Caki2 (cell line): Measurements from ENCODE around the gene AGBL4. TPM values are rescaled to one million over a fixed set of nuclear protein-coding genes. Genes with fewer than 3 reads are reported as not detected.
A peak's percentile ranks its signal among the peaks of the same experiment; 100 is the strongest.
"Not testable (repeated sequence)": the region's sequence is repeated elsewhere in the genome, so short reads cannot be mapped to it uniquely, and the experiment has no call there.

ENCODE experiments used
- DNase-seq: peaks from one replicate; pipeline ENCODE4 v3.0.0-alpha.2; 2015; ENCODE audit warnings: low read depth
- in situ Hi-C: cut with HindIII; loops from 2 replicates; pipeline ENCODE4 v1.10.0; 2016; ENCODE audit warnings: low sequenced_read_pairs, low pct_unique_long_range_greater_than_20kb, mixed read lengths
- total RNA-seq: library from RNA; depleted of rRNA; stranded (reverse); fragments of >200 nt; shearing (Covaris generic); gene quantifications from 2 replicates; pipeline ENCODE4 v1.2.3, GENCODE V29; 2014; ENCODE audit warnings: low replicate concordance; rRNA removed

Gene AGBL4
- total RNA-seq = not detected in 2 replicates

GRCh38 chr1:50023292-50024159 is at the start of gene AGBL4:
Gene AGBL4 (minus strand): TSS chr1:50023954.
- in situ Hi-C loops = no loop called here
- DNase-seq = peak; percentile 45

GRCh38 chr1:50066806-50067205 is 43.1 kb upstream of the AGBL4 start:
- no peak for DNase-seq
- in situ Hi-C loops = no loop called here

GRCh38 chr1:50060279-50060678 is 36.5 kb upstream of the AGBL4 start:
- in situ Hi-C loops = no loop called here
- DNase-seq = peak; percentile 16

GRCh38 chr1:50048791-50049190 is 25.0 kb upstream of the AGBL4 start:
- DNase-seq = no peak
- in situ Hi-C loops = no loop called here

GRCh38 chr1:50047916-50048694 is 24.4 kb upstream of the AGBL4 start:
- in situ Hi-C loops = no loop called here
- DNase-seq = no peak

- no peak for DNase-seq
- in situ Hi-C loops = no loop called here
Observed at GRCh38 chr1:50038237-50038809, 14.6 kb upstream of the AGBL4 start.

DNA sequence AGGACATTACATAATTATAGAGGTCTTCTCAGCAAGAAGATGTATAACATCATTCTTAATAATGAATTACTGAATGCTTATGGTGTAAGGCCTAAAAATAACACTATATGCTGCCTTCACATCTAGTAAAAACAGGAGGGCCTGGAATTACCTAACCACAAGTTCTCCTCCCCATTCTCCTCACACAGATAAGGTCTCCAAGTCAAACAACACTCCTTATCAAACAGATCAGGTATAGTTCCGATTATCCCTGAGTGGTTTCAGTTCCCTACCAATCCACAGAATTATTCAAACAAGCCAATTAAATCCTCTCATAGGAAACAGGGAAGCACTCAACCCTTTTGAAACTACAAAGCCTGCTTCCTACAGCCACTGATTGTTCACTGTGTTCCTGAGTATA is 4.0 kb upstream of the AGBL4 start:
- DNase-seq = no peak
- in situ Hi-C loops = no loop called here

DNA sequence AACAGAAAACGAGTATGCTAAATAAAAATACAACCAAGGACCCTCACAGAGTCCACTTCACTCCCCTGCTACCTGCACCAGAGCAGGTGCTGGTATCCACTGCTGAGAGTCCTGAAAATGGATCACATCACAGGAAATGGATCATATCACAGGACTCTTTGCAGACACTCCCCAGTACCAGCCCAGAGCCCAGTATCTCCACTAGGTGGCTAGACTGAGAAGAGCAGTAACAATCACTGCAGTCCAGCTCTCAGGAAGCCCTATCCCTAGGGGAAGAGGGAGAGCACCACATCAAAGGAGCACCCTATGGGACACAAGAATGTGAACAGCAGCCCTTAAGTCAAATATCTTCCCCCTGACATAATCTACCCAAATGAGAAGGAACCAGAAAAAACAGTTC is 28.0 kb downstream of the AGBL4 start:
- in situ Hi-C loops = no loop called here
- no peak for DNase-seq

GRCh38 chr1:49971088-49971487 is 52.7 kb downstream of the AGBL4 start:
- in situ Hi-C loops = no loop called here
- no peak for DNase-seq

GRCh38 chr1:49951385-49951784 is 72.4 kb downstream of the AGBL4 start:
- in situ Hi-C loops = no loop called here
- no peak for DNase-seq

DNA sequence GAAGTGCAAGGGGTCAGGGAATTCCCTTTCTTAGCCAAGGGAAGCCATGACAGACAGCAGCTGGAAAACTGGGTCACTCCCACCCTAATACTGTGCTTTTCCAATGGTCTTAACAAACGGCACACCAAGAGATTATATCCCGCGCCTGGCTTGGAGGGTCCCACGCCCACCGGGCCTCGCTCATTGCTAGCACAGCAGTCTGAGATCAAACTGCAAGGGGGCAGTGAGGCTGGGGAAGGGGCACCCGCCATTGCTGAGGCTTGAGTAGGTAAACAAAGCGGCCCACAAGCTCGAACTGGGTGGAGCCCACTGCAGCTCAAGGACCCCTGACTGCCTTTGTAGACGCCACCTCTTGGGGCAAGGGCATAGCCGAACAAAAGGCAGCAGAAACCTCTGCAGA is 108.5 kb downstream of the AGBL4 start:
- in situ Hi-C loops, DNase-seq: not testable (repeated sequence)

DNA sequence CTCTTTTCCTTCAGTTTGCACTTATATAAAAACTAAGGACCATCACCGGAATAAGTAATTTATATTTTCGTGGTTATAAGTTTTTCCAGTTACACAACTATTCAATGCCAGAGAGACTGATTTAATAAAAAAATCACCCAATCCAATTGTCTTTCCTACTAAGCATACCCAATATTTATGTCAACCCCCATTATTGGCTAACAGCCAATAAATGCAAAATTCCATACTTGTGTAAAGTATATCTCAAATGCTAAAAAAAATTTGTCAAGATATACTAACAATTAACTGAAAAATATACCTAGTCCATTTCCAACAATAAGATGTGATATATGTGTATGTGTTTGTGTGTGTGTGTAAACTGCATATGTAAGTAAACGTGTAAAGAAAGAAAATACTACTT is 117.4 kb downstream of the AGBL4 start:
- in situ Hi-C loops = no loop called here
- no peak for DNase-seq

DNA sequence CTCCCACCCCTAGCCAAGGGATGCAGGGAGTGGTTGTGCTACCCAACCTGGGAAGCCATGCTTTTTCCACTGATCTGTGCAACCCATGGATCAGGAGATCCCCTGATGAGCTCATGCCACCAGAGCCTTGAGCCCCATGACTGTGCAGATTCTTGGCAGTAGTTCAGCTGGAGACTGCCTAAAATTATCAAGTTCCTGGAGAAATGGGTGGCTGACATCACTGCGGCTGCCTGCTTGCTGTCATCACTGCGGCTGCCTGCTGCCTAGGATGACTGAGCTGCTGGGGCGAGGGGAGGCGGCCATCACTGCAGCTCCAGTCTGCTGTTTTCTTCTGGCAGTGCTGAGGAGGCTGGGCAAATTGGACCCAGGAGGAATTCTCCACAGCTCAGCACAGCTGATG is 159.2 kb downstream of the AGBL4 start:
- in situ Hi-C loops = no loop called here
- peak; percentile 2 for DNase-seq

DNA sequence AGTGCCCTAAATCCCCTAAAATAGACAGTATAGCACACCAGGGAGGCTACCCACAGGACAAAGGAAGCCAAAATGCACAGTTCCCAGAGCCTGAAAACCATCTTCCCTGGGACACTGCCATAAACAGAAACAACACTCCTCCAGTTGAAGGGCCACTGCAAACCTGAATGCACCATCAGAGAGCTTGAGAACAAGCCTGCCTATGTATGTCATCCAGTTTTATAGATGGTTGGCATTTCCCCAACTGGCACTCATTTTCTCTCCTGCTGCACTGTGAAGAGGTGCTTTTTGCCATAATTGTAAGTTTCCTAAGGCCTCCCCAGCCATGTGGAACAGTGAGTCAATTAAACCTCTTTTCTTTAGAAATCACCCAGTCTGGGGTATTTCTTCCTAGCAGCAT is 169.0 kb downstream of the AGBL4 start:
- in situ Hi-C loops = no loop called here
- DNase-seq = no peak

- no peak for DNase-seq
- in situ Hi-C loops = no loop called here
Observed at GRCh38 chr1:49842596-49842995, 181.2 kb downstream of the AGBL4 start.

- in situ Hi-C loops = no loop called here
- no peak for DNase-seq
Observed at GRCh38 chr1:49841767-49842166, 182.0 kb downstream of the AGBL4 start.

- in situ Hi-C loops = no loop called here
Observed at GRCh38 chr1:49824261-49824660, 199.5 kb downstream of the AGBL4 start.

GRCh38 chr1:49817681-49818080 is 206.1 kb downstream of the AGBL4 start:
- in situ Hi-C loops = no loop called here
- no peak for DNase-seq

More at GRCh38 chr1:49824261-49824660, 199.5 kb downstream of the AGBL4 start:
- DNase-seq = no peak

DNA sequence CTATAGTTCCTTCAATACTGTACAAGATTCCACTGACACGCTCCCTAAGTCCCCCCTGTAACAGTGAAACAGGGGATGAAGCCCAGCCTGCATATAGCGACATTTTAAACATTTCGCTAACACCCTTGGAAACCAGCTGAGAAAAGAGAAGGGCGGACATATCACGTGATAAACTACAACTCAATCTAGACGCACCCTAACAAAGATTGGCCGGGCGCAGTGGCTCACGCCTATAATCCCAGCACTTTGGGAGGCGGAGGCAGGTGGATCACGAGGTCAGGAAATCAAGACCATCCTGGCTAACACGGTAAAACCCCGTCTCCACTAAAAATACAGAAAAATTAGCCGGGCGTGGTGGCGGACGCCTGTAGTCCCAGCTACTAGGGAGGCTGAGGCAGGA is 236.7 kb downstream of the AGBL4 start:
- DNase-seq, in situ Hi-C loops: not testable (repeated sequence)
